NCI-H82 treated with DMSO at 0.1 percent for 48 hours (cell line): ENCODE measurements around the gene TJP3.
"Not testable (repeated sequence)": the region's sequence is repeated elsewhere in the genome, so short reads cannot be mapped to it uniquely, and the experiment has no call there.

Source experiments
- DNase-seq: peaks from one replicate; lab custom pipeline; 2025; ENCODE audit not compliant: unreplicated experiment; lab: John Stamatoyannopoulos, UW

The TJP3 gene

GRCh38 chr19:3765757-3766156 lies 57.6 kb downstream of the TJP3 start:
- not testable (repeated sequence) for DNase-seq

- no peak for DNase-seq
Observed at GRCh38 chr19:3766520-3766919, 58.3 kb downstream of the TJP3 start.

GRCh38 chr19:3767050-3767449 lies 58.9 kb downstream of the TJP3 start:
- no peak for DNase-seq

GRCh38 chr19:3768015-3768747 lies 60.0 kb downstream of the TJP3 start:
- DNase-seq, result peak; percentile 39

GRCh38 chr19:3768748-3769099 lies 60.5 kb downstream of the TJP3 start:
- DNase-seq, result no peak

- DNase-seq, result no peak
Observed at GRCh38 chr19:3769494-3769893, 61.3 kb downstream of the TJP3 start.

- DNase-seq, result no peak
Observed at GRCh38 chr19:3770136-3770999, 62.2 kb downstream of the TJP3 start.

GRCh38 chr19:3771000-3771905 lies 63.1 kb downstream of the TJP3 start:
- DNase-seq, result no peak

- DNase-seq, result no peak
Observed at GRCh38 chr19:3771906-3772455, 63.8 kb downstream of the TJP3 start, which contains the start of gene RAX2. Gene RAX2 (minus strand): TSS chr19:3772228. CDS start chr19:3771742, 486 bp downstream.

GRCh38 chr19:3773814-3774515 lies 65.8 kb downstream of the TJP3 start:
- no peak for DNase-seq

- DNase-seq, result peak; percentile 50
Observed at GRCh38 chr19:3774621-3775373, 66.6 kb downstream of the TJP3 start.

- no peak for DNase-seq
Observed at GRCh38 chr19:3775374-3775711, 67.2 kb downstream of the TJP3 start.

- no peak for DNase-seq
Observed at GRCh38 chr19:3775831-3776230, 67.6 kb downstream of the TJP3 start.

GRCh38 chr19:3776479-3777040 lies 68.4 kb downstream of the TJP3 start:
- no peak for DNase-seq

GRCh38 chr19:3778104-3778867 lies 70.1 kb downstream of the TJP3 start:
- no peak for DNase-seq

- DNase-seq, result no peak
Observed at GRCh38 chr19:3778899-3779723, 70.9 kb downstream of the TJP3 start.

- no peak for DNase-seq
Observed at GRCh38 chr19:3780786-3781304, 72.7 kb downstream of the TJP3 start.

GRCh38 chr19:3781603-3782002 lies 73.4 kb downstream of the TJP3 start:
- no peak for DNase-seq
